PC-3 (cell line): ENCODE measurements around the gene PRKN.

Experiments used
- EZH2 ChIP-seq: fragments of 300-600 bp; sonication (generic); IDR thresholded peaks from one replicate; pipeline ENCODE4 v1.6.1; 2017; ENCODE audit warnings: antibody characterized with exemption, mild to moderate bottlenecking, low read length; ENCODE audit not compliant: unreplicated experiment
- EZH2phosphoT487 ChIP-seq: fragments of 300-600 bp; sonication (generic); IDR thresholded peaks from 2 replicates; pipeline ENCODE4 v1.6.1; 2018; ENCODE audit warnings: mild to moderate bottlenecking, antibody characterized with exemption, low read length, borderline replicate concordance
- TF ChIP-seq, protein P1 (sequence below): fragments of 300-600 bp; sonication (generic); conservative IDR thresholded peaks from 2 replicates; pipeline ENCODE4 v1.5.1; 2017; ENCODE audit warnings: antibody characterized with exemption, low read depth, mild to moderate bottlenecking, low read length

- no peak for TF ChIP-seq EZH2
- TF ChIP-seq, protein P1, sequence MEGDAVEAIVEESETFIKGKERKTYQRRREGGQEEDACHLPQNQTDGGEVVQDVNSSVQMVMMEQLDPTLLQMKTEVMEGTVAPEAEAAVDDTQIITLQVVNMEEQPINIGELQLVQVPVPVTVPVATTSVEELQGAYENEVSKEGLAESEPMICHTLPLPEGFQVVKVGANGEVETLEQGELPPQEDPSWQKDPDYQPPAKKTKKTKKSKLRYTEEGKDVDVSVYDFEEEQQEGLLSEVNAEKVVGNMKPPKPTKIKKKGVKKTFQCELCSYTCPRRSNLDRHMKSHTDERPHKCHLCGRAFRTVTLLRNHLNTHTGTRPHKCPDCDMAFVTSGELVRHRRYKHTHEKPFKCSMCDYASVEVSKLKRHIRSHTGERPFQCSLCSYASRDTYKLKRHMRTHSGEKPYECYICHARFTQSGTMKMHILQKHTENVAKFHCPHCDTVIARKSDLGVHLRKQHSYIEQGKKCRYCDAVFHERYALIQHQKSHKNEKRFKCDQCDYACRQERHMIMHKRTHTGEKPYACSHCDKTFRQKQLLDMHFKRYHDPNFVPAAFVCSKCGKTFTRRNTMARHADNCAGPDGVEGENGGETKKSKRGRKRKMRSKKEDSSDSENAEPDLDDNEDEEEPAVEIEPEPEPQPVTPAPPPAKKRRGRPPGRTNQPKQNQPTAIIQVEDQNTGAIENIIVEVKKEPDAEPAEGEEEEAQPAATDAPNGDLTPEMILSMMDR, result no peak
- no peak for TF ChIP-seq EZH2phosphoT487
Observed at GRCh38 chr6:161829291-161829729, 898.3 kb downstream of the PRKN start.
